Spleen (tissue), 11 donors: ENCODE measurements around the gene VPS37B. TPM values are rescaled to one million over a fixed set of nuclear protein-coding genes. Genes with fewer than 3 reads are reported as not detected.
A peak's percentile ranks its signal among the peaks of the same experiment; 100 is the strongest.

Experiments
- DNase-seq: peaks from one replicate; pipeline ENCODE4 v3.0.0-alpha.2; 2020
- H3K27ac ChIP-seq, 8 donors: fragments of 200-600 bp; sonication (generic) in 7 of 8; 1 replicate in 4 of 8; 2 replicates in 4 of 8; pipeline versions ENCODE4 v1.5.0 to v1.8.0; 2016 to 2021; ENCODE audit warnings: inconsistent platforms in 4 of 8, mild to moderate bottlenecking in 4 of 8, moderate library complexity in 1 of 8
- H3K27me3 ChIP-seq, 7 donors: fragments of 200-600 bp; sonication (generic) in 6 of 7; replicated peaks in 1 of 7; 1 replicate in 4 of 7; 2 replicates in 3 of 7; pipeline versions ENCODE4 v1.5.0 to v1.8.0; 2016 to 2021; ENCODE audit warnings: inconsistent platforms in 3 of 7, mild to moderate bottlenecking in 1 of 7
- H3K36me3 ChIP-seq, 6 donors: fragments of 200-600 bp; sonication (generic) in 5 of 6; 1 replicate in 4 of 6; 2 replicates in 2 of 6; pipeline versions ENCODE4 v1.5.0 to v1.8.0; 2016 to 2021; ENCODE audit warnings: inconsistent platforms in 2 of 6
- H3K4me1 ChIP-seq, 6 donors: fragments of 200-600 bp; sonication (generic) in 5 of 6; 1 replicate in 3 of 6; 2 replicates in 3 of 6; pipeline versions ENCODE4 v1.5.0 to v1.8.0; 2016 to 2021; ENCODE audit warnings: inconsistent platforms in 3 of 6
- H3K4me3 ChIP-seq, 8 donors: fragments of 200-600 bp; sonication (generic) in 7 of 8; 1 replicate in 4 of 8; 2 replicates in 4 of 8; pipeline versions ENCODE4 v1.5.0 to v1.8.0; 2016 to 2021; ENCODE audit warnings: inconsistent platforms in 4 of 8, mild to moderate bottlenecking in 4 of 8, moderate library complexity in 2 of 8
- H3K9me3 ChIP-seq, 8 donors: fragments of 200-600 bp; sonication (generic) in 7 of 8; 1 replicate in 4 of 8; 2 replicates in 4 of 8; pipeline versions ENCODE4 v1.5.0 to v1.8.0; 2016 to 2021; ENCODE audit warnings: inconsistent platforms in 4 of 8
- CTCF ChIP-seq, 11 experiments: fragments of 200-600 bp in 7 of 11; fragments of 450-650 bp in 4 of 11; sonication (generic) in 4 of 11; IDR thresholded peaks in 8 of 11; conservative IDR thresholded peaks in 3 of 11; 1 replicate in 7 of 11; 2 replicates in 4 of 11; pipeline versions ENCODE4 v1.4.0 to v1.8.0; 2016 to 2021; ENCODE audit warnings: antibody characterized with exemption in 11 of 11, inconsistent platforms in 4 of 11, mild to moderate bottlenecking in 1 of 11
- POLR2A ChIP-seq, 3 donors: fragments of 450-650 bp; IDR thresholded peaks; one replicate each; pipeline ENCODE4 v1.5.1; 2017; ENCODE audit warnings: antibody characterized with exemption in 3 of 3, mild to moderate bottlenecking in 1 of 3
- POLR2AphosphoS5 ChIP-seq, 3 donors: sonication (generic); formaldehyde crosslinking; IDR thresholded peaks; one replicate each; pipeline ENCODE4 v1.5.1; 2017; ENCODE audit warnings: antibody characterized with exemption in 3 of 3
- WGBS, 5 donors: extraction: QIAGEN DNeasy Blood & Tissue Kit in 3 of 5; methylation state at CpG; one replicate each; pipeline versions ENCODE4 v1.1.5 to v1.1.7; 2013 to 2018; 5-methylcytosine and 5-hydroxymethylcytosine counted together
- intact Hi-C: fragments of 100-400 bp; cut with DNase I; formaldehyde crosslinking; loops from one replicate; pipeline ENCODE4 v1.15.0; 2023; ENCODE audit warnings: low total_unique reads
- polyA plus RNA-seq, 3 donors: library from polyadenylated mRNA; stranded (reverse); fragments of 200-250 nt; gene quantifications; one replicate each; pipeline ENCODE4 v1.2.1, GENCODE V29; 2013
- total RNA-seq, 7 donors: library from RNA; depleted of rRNA in 3 of 7; stranded (reverse); fragments of >200 nt in 3 of 7; fragmentation: NEBNext Ultra II Directional in 4 of 7; extraction: Animal tissue kit (Norgen Biotek cat#: 25700) in 4 of 7; gene quantifications; one replicate each; pipeline versions ENCODE4 v1.1.0 to v1.2.1, GENCODE V29; 2016 to 2021
- donor health status: healthy with polysubstance abuse.
- donor health status: DM: no; HTN: no; CAD: no; lungs with moderate emphysema.
- donor health status: DM: no; HTN: no; CAD: no.
- donor health status: Bipolar disorder and iron deficiency.
- donor health status: healthy.
- donor health status: DM: no; HTN: no; CAD: no.
- donor health status: DM: yes; HTN: yes; CAD: no.

Gene VPS37B
- total and polyA plus RNA-seq, 10 donors: 24.8 to 67.5 (median 47.3) TPM

DNA sequence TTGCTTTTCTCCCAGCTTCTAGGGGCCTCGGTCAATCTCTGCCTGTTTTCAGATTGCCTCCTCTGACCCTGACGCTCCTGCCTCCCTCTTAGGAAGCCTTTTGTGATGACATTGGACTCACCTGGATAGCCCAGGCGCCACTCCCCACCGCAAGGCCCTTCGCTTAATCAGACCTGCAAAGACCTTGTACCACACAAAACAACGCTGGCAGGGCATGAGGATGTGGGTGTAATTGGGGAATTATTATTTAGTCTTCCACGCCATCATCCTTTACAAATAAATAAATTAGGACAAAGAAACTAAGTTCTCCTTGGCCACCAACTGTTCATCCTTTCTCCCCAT lies 7.7 kb upstream of the VPS37B start:
- Histone ChIP-seq H3K27me3 (no peaks in the 10 kb centered on the region), H3K27ac (peak overlapping the region in 6 of 8 donors; percentile 13 to 84 (median 39)), H3K4me3 (no peak overlapping the region), H3K9me3 (no peaks in the 10 kb centered on the region), H3K36me3 (no peaks in the 10 kb centered on the region), H3K4me1 (peaks cover 9 to 63% (median 45%) of the 10 kb centered on the region in 6 donors)
- TF ChIP-seq POLR2AphosphoS5 (IDR thresholded peaks at IDR 0.05): no peak
- no peak for TF ChIP-seq CTCF (IDR thresholded peaks at IDR 0.05 in 8 of 11, conservative IDR thresholded peaks at IDR 0.05 in 3 of 11)
- no peak for TF ChIP-seq POLR2A (IDR thresholded peaks at IDR 0.05)
- WGBS, 5 donors: 67 to 76% (median 74%) methylated on average over 7 of the region's 7 CpGs
- intact Hi-C loops: no loop called here
- DNase-seq: no peak

- intact Hi-C loops: no loop called here
- H3K4me1 ChIP-seq: peaks cover 9 to 69% (median 50%) of the 10 kb centered on the region in 6 donors
Observed at GRCh38 chr12:122902854-122903692, 7.1 kb upstream of the VPS37B start.

GRCh38 chr12:122899887-122900286 lies 4.0 kb upstream of the VPS37B start:
- TF ChIP-seq POLR2A (IDR thresholded peaks at IDR 0.05): no peak
- no peak for TF ChIP-seq POLR2AphosphoS5 (IDR thresholded peaks at IDR 0.05)
- no peak for TF ChIP-seq CTCF (IDR thresholded peaks at IDR 0.05 in 8 of 11, conservative IDR thresholded peaks at IDR 0.05 in 3 of 11)
- Histone ChIP-seq H3K27me3 (no peaks in the 10 kb centered on the region), H3K27ac (peak overlapping the region in 7 of 8 donors; percentile 72 to 98 (median 93)), H3K9me3 (no peaks in the 10 kb centered on the region), H3K4me3 (no peak overlapping the region), H3K36me3 (no peaks in the 10 kb centered on the region), H3K4me1 (peaks cover 11 to 91% (median 67%) of the 10 kb centered on the region in 6 donors)
- intact Hi-C loops: no loop called here
- WGBS, 5 donors: 93 to 100% (median 94%) methylated on average over 6 of the region's 6 CpGs
- DNase-seq: no peak

More at GRCh38 chr12:122902854-122903692, 7.1 kb upstream of the VPS37B start:
- WGBS, 5 donors: 41 to 52% (median 50%) methylated on average over 10 of the region's 10 CpGs
- Histone ChIP-seq H3K27me3 (no peaks in the 10 kb centered on the region), H3K4me3 (no peak overlapping the region), H3K36me3 (no peaks in the 10 kb centered on the region), H3K9me3 (no peaks in the 10 kb centered on the region), H3K27ac (peak overlapping the region in 6 of 8 donors; percentile 13 to 84 (median 39))
- no peak for DNase-seq
- TF ChIP-seq CTCF (IDR thresholded peaks at IDR 0.05 in 8 of 11, conservative IDR thresholded peaks at IDR 0.05 in 3 of 11) (no peak), POLR2A (IDR thresholded peaks at IDR 0.05) (no peak), POLR2AphosphoS5 (IDR thresholded peaks at IDR 0.05) (no peak)

- intact Hi-C loops: no loop called here
- no peak for DNase-seq
- H3K36me3 ChIP-seq: peaks cover 0 to 5% (median 0%) of the 10 kb centered on the region in 6 donors
- H3K4me1 ChIP-seq: peaks cover 38 to 93% (median 83%) of the 10 kb centered on the region in 6 donors
- TF ChIP-seq POLR2A (IDR thresholded peaks at IDR 0.05): no peak
- no peak for TF ChIP-seq POLR2AphosphoS5 (IDR thresholded peaks at IDR 0.05)
- TF ChIP-seq CTCF (IDR thresholded peaks at IDR 0.05 in 8 of 11, conservative IDR thresholded peaks at IDR 0.05 in 3 of 11): no peak
- WGBS, 5 donors: 90 to 96% (median 94%) methylated on average over 7 of the region's 7 CpGs
- H3K9me3 ChIP-seq: no peaks in the 10 kb centered on the region
- H3K27me3 ChIP-seq: no peaks in the 10 kb centered on the region
- H3K27ac ChIP-seq: peak overlapping the region; percentile 83 to 98 (median 93)
- peak overlapping the region in 1 of 8 donors; percentile 55 for H3K4me3 ChIP-seq
Observed at GRCh38 chr12:122896662-122897061, 738 bp upstream of the VPS37B start.
